GM19397 (cell line): ENCODE data around the gene PLEKHA1.

Experiments used
- ATAC-seq: cut with Tn5 transposase; IDR thresholded peaks from one replicate; pipeline ENCODE4 v1.9.1; 2021; ENCODE audit warnings: mild to moderate bottlenecking, moderate library complexity; ENCODE audit not compliant: unreplicated experiment

PLEKHA1 gene

GRCh38 chr10:122375679-122376160 is 1.2 kb downstream of the PLEKHA1 start:
- no peak for ATAC-seq

- no peak for ATAC-seq
Observed at GRCh38 chr10:122376364-122376961, 2.0 kb downstream of the PLEKHA1 start.

GRCh38 chr10:122379041-122379440 is 4.5 kb downstream of the PLEKHA1 start:
- no peak for ATAC-seq

- ATAC-seq: no peak
Observed at GRCh38 chr10:122379537-122379936, 5.0 kb downstream of the PLEKHA1 start.

- no peak for ATAC-seq
Observed at GRCh38 chr10:122380703-122381102, 6.2 kb downstream of the PLEKHA1 start.

- no peak for ATAC-seq
Observed at GRCh38 chr10:122381680-122382079, 7.2 kb downstream of the PLEKHA1 start.

GRCh38 chr10:122386514-122386913 is 12.0 kb downstream of the PLEKHA1 start:
- no peak for ATAC-seq

GRCh38 chr10:122387572-122387971 is 13.1 kb downstream of the PLEKHA1 start:
- no peak for ATAC-seq

- no peak for ATAC-seq
Observed at GRCh38 chr10:122388287-122388997, 13.9 kb downstream of the PLEKHA1 start.

GRCh38 chr10:122390271-122390670 is 15.8 kb downstream of the PLEKHA1 start:
- no peak for ATAC-seq

- ATAC-seq: no peak
Observed at GRCh38 chr10:122390679-122391078, 16.2 kb downstream of the PLEKHA1 start.

GRCh38 chr10:122391875-122392274 is 17.4 kb downstream of the PLEKHA1 start:
- ATAC-seq: no peak

GRCh38 chr10:122392835-122393234 is 18.3 kb downstream of the PLEKHA1 start:
- ATAC-seq: no peak

- no peak for ATAC-seq
Observed at GRCh38 chr10:122393288-122393687, 18.8 kb downstream of the PLEKHA1 start.

- no peak for ATAC-seq
Observed at GRCh38 chr10:122402548-122403131, 28.1 kb downstream of the PLEKHA1 start.

- ATAC-seq: no peak
Observed at GRCh38 chr10:122404576-122404975, 30.1 kb downstream of the PLEKHA1 start.

- ATAC-seq: no peak
Observed at GRCh38 chr10:122407375-122408125, 33.0 kb downstream of the PLEKHA1 start.

- no peak for ATAC-seq
Observed at GRCh38 chr10:122413327-122413726, 38.8 kb downstream of the PLEKHA1 start.

GRCh38 chr10:122417667-122418066 is 43.2 kb downstream of the PLEKHA1 start:
- ATAC-seq: no peak

- no peak for ATAC-seq
Observed at GRCh38 chr10:122419016-122419415, 44.5 kb downstream of the PLEKHA1 start.

GRCh38 chr10:122419876-122420623 is 45.5 kb downstream of the PLEKHA1 start:
- no peak for ATAC-seq
